GM18511 (cell line): ENCODE results near the gene BIRC3.

Source experiments
- ATAC-seq: cut with Tn5 transposase; IDR thresholded peaks from one replicate; pipeline ENCODE4 v1.9.1; 2021; ENCODE audit warnings: mild to moderate bottlenecking, moderate library complexity; ENCODE audit not compliant: unreplicated experiment

BIRC3 gene

GRCh38 chr11:102317099-102317767, at the start of gene BIRC3:
Gene BIRC3, plus strand, starts transcription at chr11:102317484. Its CDS starts 7,026 bp downstream, at chr11:102324510.
- peak; percentile 82 for ATAC-seq

GRCh38 chr11:102267609-102268008, 49.7 kb upstream of the BIRC3 start:
- no peak for ATAC-seq

- ATAC-seq, result peak; percentile 98
Observed at GRCh38 chr11:102268083-102268984, 49.0 kb upstream of the BIRC3 start.

- no peak for ATAC-seq
Observed at GRCh38 chr11:102268985-102269470, 48.3 kb upstream of the BIRC3 start.

GRCh38 chr11:102269927-102270326, 47.4 kb upstream of the BIRC3 start:
- ATAC-seq, result no peak

- no peak for ATAC-seq
Observed at GRCh38 chr11:102272047-102272824, 45.0 kb upstream of the BIRC3 start.

GRCh38 chr11:102274628-102275027, 42.7 kb upstream of the BIRC3 start:
- ATAC-seq, result no peak

- no peak for ATAC-seq
Observed at GRCh38 chr11:102276362-102276761, 40.9 kb upstream of the BIRC3 start.

- ATAC-seq, result no peak
Observed at GRCh38 chr11:102276783-102277182, 40.5 kb upstream of the BIRC3 start.

GRCh38 chr11:102279641-102280170, 37.6 kb upstream of the BIRC3 start:
- ATAC-seq, result peak; percentile 92

GRCh38 chr11:102280245-102280833, 36.9 kb upstream of the BIRC3 start:
- ATAC-seq, result no peak

GRCh38 chr11:102283116-102283485, 34.2 kb upstream of the BIRC3 start:
- no peak for ATAC-seq

GRCh38 chr11:102284008-102284407, 33.3 kb upstream of the BIRC3 start:
- ATAC-seq, result no peak

GRCh38 chr11:102286292-102286691, 31.0 kb upstream of the BIRC3 start:
- ATAC-seq, result no peak

- ATAC-seq, result peak; percentile 97
Observed at GRCh38 chr11:102287964-102288724, 29.1 kb upstream of the BIRC3 start.

- ATAC-seq, result no peak
Observed at GRCh38 chr11:102288725-102289083, 28.6 kb upstream of the BIRC3 start.

GRCh38 chr11:102289592-102289991, 27.7 kb upstream of the BIRC3 start:
- ATAC-seq, result no peak

- no peak for ATAC-seq
Observed at GRCh38 chr11:102291831-102292230, 25.5 kb upstream of the BIRC3 start.

GRCh38 chr11:102292933-102293332, 24.4 kb upstream of the BIRC3 start:
- ATAC-seq, result no peak
